Upper lobe of right lung (tissue), 1 donor: ENCODE results near the gene STK10. TPM values are rescaled to one million over a fixed set of nuclear protein-coding genes. Genes with fewer than 3 reads are reported as not detected.

ENCODE experiments used
- ATAC-seq: fragments of 200-7000 bp; cut with Tn5 transposase; one replicate; pipeline ENCODE4 v1.9.1; 2020; ENCODE audit warnings: mild to moderate bottlenecking, moderate library complexity
- DNase-seq: peaks from one replicate; pipeline ENCODE4 v3.0.0-alpha.2; 2020
- H3K27ac ChIP-seq: fragments of 200-600 bp; one replicate; pipeline ENCODE4 v1.8.0; 2022
- H3K27me3 ChIP-seq: fragments of 200-600 bp; one replicate; pipeline ENCODE4 v1.8.0; 2022; ENCODE audit warnings: mild to moderate bottlenecking
- H3K36me3 ChIP-seq: fragments of 200-600 bp; one replicate; pipeline ENCODE4 v1.8.0; 2022
- H3K4me1 ChIP-seq: fragments of 200-600 bp; one replicate; pipeline ENCODE4 v1.8.0; 2022
- H3K4me3 ChIP-seq: fragments of 200-600 bp; one replicate; pipeline ENCODE4 v1.8.0; 2022; ENCODE audit warnings: mild to moderate bottlenecking
- H3K9me3 ChIP-seq: fragments of 200-600 bp; one replicate; pipeline ENCODE4 v1.8.0; 2022
- intact Hi-C: fragments of 100-400 bp; cut with DNase I; formaldehyde crosslinking; loops from one replicate; pipeline ENCODE4 v1.11.0; 2022
- total RNA-seq: library from RNA; stranded (reverse); fragmentation: NEBNext Ultra II Directional; extraction: Animal tissue kit (Norgen Biotek cat#: 25700); gene quantifications from one replicate; pipeline ENCODE4 v1.2.1, GENCODE V29; 2021
- TF ChIP-seq, protein P1 (sequence below): fragments of 200-600 bp; IDR thresholded peaks from one replicate; pipeline ENCODE4 v1.8.0; 2022; ENCODE audit warnings: antibody characterized with exemption
- donor health status: DM: no; HTN: yes; CAD: no; lungs with severe emphysema.

The STK10 gene
- total RNA-seq, 1 donor from 2014 or later = 56.9 TPM

DNA sequence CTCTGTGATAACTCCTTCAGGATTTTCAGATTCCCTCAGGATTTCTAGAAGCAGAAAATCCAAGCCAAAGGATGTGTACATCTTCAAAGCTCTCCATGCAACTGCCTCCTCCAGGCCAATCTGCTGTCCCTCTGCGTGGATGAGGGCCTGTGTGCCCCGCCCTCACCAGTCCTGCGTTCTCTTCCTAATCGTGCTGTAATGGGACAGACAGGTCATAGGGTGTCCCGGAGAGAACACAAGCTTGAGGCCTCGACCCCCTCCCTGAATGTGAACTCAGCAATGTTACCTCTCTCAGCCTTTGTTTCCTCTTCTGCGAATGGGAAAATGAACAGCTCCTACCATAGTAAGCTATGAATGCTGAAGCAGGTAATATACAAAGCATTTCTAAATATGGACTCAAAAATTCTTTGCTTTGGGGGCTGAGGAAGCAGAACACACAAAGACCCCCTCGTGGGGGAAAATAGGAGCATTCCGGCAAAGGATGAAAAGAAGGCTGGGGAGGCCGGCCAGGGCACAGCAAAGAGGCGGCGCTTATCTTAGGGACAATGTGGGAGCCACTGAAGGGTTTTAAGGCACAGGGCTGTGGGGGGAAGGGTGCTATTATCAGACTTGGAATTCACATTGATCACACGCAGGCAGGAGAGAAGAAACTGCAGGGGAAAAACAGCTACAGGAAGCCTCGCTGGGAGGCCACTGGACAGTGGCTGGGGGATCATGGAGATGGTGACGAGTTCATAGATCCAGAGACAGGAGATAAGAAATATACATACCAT, 124.4 kb downstream of the STK10 start:
- H3K9me3 ChIP-seq = no peaks in the 10 kb centered on the region
- TF ChIP-seq, protein P1, sequence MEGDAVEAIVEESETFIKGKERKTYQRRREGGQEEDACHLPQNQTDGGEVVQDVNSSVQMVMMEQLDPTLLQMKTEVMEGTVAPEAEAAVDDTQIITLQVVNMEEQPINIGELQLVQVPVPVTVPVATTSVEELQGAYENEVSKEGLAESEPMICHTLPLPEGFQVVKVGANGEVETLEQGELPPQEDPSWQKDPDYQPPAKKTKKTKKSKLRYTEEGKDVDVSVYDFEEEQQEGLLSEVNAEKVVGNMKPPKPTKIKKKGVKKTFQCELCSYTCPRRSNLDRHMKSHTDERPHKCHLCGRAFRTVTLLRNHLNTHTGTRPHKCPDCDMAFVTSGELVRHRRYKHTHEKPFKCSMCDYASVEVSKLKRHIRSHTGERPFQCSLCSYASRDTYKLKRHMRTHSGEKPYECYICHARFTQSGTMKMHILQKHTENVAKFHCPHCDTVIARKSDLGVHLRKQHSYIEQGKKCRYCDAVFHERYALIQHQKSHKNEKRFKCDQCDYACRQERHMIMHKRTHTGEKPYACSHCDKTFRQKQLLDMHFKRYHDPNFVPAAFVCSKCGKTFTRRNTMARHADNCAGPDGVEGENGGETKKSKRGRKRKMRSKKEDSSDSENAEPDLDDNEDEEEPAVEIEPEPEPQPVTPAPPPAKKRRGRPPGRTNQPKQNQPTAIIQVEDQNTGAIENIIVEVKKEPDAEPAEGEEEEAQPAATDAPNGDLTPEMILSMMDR = no peak
- no peak overlapping the region for H3K27ac ChIP-seq
- H3K36me3 ChIP-seq = peaks cover 62% of the 10 kb centered on the region
- ATAC-seq (no peak), DNase-seq (no peak)
- H3K27me3 ChIP-seq = no peaks in the 10 kb centered on the region
- intact Hi-C loops = no loop called here
- H3K4me3 ChIP-seq = no peak overlapping the region
- peaks cover 7% of the 10 kb centered on the region for H3K4me1 ChIP-seq

DNA sequence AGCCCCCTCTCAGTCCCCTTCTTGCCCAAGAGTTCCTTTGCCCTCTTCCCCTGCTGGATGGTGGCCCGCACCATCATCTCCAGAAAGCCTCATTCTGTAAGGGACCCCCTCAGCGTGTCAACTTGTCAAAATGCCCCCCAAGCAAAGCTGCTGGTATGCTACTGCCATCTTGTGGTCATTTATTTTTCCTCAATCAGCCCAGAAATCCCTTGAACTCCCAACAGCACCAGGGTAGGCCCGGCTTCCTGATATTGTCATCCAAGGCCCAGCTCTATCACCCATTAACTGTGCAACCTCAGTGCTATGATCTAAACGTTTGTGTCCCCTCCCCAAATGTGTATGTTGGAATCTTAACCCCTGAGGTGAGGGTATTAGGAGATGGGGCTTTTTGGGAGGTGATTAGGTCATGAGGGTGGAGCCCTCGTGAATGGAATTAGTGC, 128.3 kb downstream of the STK10 start:
- TF ChIP-seq, protein P1 = peak; percentile 47
- no peaks in the 10 kb centered on the region for H3K27me3 ChIP-seq
- H3K27ac ChIP-seq = no peak overlapping the region
- H3K4me3 ChIP-seq = no peak overlapping the region
- intact Hi-C loops = no loop called here
- peak; percentile 37 for ATAC-seq
- H3K4me1 ChIP-seq = no peaks in the 10 kb centered on the region
- peaks cover 73% of the 10 kb centered on the region for H3K36me3 ChIP-seq
- DNase-seq = no peak
- H3K9me3 ChIP-seq = no peaks in the 10 kb centered on the region

DNA sequence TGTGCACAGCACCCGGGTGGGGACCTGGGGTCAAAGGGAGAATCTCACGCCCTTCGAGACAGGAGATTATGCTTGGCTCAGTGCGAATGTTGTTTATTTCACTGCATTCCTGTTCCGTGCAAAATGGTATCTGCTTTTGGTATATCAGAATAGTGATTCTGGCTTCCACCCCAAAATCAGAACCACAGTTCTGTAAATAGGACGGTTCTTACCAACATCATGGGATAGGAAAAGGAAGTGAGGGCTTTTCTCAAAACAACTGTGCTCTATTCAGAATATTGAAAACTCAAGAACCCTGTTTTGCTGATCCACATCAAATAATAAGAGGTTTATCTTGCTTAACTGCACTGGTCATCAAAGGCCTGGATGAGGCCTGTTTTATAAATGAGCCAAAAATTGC, 129.9 kb downstream of the STK10 start:
- no peak for DNase-seq
- H3K27me3 ChIP-seq = no peaks in the 10 kb centered on the region

DNA sequence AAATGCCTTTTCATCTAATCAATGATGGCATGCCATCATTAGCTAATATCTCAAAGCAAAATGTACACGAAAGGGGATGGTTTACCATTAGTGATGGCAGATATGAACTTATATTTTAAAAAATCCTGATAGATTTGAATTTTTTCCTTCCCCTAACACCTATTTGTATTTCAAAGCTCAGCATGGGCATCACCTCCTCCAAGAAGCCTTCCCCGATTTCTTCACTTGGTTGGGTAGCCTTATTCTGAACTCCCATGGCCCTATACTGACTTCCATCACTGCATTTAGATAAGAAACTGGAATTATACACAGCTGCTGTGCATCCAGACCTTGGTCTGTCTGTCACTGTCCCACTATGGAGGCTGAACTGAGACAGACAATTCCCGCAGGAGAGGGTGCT, 132.0 kb downstream of the STK10 start:
- Histone ChIP-seq H3K4me3 (no peak overlapping the region), H3K4me1 (no peaks in the 10 kb centered on the region), H3K9me3 (no peaks in the 10 kb centered on the region), H3K27me3 (no peaks in the 10 kb centered on the region), H3K27ac (no peak overlapping the region), H3K36me3 (peaks cover 79% of the 10 kb centered on the region)
- intact Hi-C loops = no loop called here
- TF ChIP-seq, protein P1 = no peak
- ATAC-seq (no peak), DNase-seq (no peak)

More for the DNA sequence above, 129.9 kb downstream of the STK10 start:
- TF ChIP-seq, protein P1 = no peak
- ATAC-seq = no peak
- no peaks in the 10 kb centered on the region for H3K9me3 ChIP-seq
- no peak overlapping the region for H3K27ac ChIP-seq
- H3K36me3 ChIP-seq = peaks cover 73% of the 10 kb centered on the region
- no peaks in the 10 kb centered on the region for H3K4me1 ChIP-seq
- no peak overlapping the region for H3K4me3 ChIP-seq
- intact Hi-C loops = no loop called here

DNA sequence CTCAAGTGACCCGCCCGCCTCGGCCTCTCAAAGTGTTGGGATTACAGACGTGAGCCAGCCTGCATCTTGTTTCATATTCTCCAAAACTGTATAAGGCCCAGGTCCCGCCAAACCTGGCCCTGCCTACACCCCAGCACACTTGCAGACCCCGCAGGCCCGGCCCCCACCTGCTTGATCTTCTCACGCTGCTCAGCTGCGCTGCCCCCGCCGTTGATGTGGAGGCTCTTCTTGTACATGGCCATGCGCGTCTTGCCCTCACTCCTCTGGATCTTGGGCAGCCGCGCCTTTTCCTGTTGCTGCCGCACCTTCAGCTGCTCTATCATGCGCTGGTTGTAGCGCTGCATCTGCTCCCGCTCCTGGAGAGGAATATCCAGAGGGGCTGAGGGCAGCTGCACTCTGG, 132.6 kb downstream of the STK10 start:
- H3K27ac ChIP-seq = no peak overlapping the region
- DNase-seq (no peak), ATAC-seq (no peak)
- H3K4me3 ChIP-seq = no peak overlapping the region
- H3K9me3 ChIP-seq = no peaks in the 10 kb centered on the region
- no peaks in the 10 kb centered on the region for H3K27me3 ChIP-seq
- intact Hi-C loops = no loop called here
- no peaks in the 10 kb centered on the region for H3K4me1 ChIP-seq
- TF ChIP-seq, protein P1 = no peak
- H3K36me3 ChIP-seq = peaks cover 79% of the 10 kb centered on the region
